Fibroblast of villous mesenchyme (primary cell): Measurements from ENCODE around the gene PDZD2. TPM values are rescaled to one million over a fixed set of nuclear protein-coding genes. Genes with fewer than 3 reads are reported as not detected.

Source experiments
- DNase-seq: peaks from one replicate; pipeline ENCODE4 v3.0.0-alpha.2; 2010; ENCODE audit warnings: low read depth
- H3K4me3 ChIP-seq: 2 replicates; pipeline ENCODE4 v1.5.1; 2011; ENCODE audit warnings: low read depth, mild to moderate bottlenecking, low read length
- CTCF ChIP-seq: IDR thresholded peaks from 2 replicates; pipeline ENCODE4 v1.5.1; 2012; ENCODE audit warnings: low read depth, mild to moderate bottlenecking, low read length; ENCODE audit not compliant: insufficient read depth
- total RNA-seq: library from RNA; depleted of rRNA; stranded (reverse); fragments of >200 nt; gene quantifications from 2 replicates; pipeline ENCODE4 v1.2.3, GENCODE V29; 2012

Gene PDZD2
- total RNA-seq, 1 donor = 2.6 TPM

GRCh38 chr5:32123889-32124676 is 485.2 kb downstream of the PDZD2 start:
- no peak for DNase-seq
- H3K4me3 ChIP-seq = no peak overlapping the region
- no peak for TF ChIP-seq CTCF

DNA sequence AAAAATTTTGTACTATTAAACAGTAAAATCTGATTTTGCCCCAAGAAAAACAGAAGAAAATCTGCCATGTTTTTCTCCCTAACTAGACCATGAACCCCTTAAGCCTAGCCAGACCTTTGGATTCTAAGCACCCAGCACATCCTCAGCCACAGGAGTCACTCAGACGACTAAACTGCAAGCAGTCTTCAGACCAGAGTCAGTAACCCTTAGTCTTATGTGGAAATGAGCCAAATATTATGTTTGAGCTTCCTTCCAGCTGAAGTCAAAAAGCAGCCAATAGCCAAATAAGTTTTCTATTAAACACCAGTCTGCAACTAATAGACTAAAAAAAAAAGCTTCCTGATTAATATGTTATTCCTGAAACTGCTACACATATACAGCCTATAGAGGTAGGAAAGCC is 487.8 kb downstream of the PDZD2 start:
- DNase-seq = no peak
- no peak for TF ChIP-seq CTCF
- no peak overlapping the region for H3K4me3 ChIP-seq

DNA sequence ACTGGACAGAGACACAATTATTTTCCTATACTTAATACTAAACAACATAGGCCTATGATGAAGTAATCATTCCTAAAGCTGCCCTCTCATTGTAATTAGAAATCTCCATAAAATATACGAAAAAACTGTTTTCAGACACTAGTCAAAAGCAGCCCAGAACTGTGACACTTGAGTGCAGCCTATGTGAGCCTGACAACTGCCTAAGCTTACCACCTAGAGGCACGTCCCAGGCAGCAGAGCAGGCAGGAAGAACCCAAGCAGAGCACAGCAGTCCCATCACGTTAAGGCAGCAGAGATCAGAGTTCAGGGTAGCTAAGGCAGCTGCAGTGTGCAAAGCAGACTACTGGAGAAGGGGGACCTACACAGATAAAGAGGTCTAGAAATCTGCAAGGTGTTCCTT is 488.8 kb downstream of the PDZD2 start:
- no peak for TF ChIP-seq CTCF
- no peak overlapping the region for H3K4me3 ChIP-seq
- DNase-seq = no peak

GRCh38 chr5:32129074-32129598 is 490.2 kb downstream of the PDZD2 start:
- no peak for DNase-seq
- no peak overlapping the region for H3K4me3 ChIP-seq
- no peak for TF ChIP-seq CTCF

GRCh38 chr5:32130865-32131264 is 491.9 kb downstream of the PDZD2 start:
- DNase-seq = no peak
- TF ChIP-seq CTCF = no peak
- H3K4me3 ChIP-seq = no peak overlapping the region

DNA sequence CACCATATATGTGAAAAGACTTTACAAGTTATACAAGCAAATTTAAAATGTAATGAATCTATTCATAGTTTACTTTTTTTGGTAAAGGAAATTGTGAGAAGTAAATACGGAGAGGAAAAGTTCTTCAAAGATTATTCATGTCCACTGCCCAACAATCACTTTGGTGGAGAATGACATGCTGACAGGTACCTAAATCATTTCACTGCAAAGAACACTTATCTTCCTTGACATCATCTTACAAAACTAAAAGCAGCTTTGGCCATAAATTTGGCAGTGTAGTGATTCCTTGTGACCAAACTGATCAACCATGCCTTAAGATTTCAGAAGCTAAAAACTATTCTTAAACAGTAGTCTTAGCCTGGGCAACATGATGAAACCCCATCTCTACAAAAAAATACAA is 492.7 kb downstream of the PDZD2 start:
- DNase-seq = no peak
- TF ChIP-seq CTCF = no peak

More for the DNA sequence above, 492.7 kb downstream of the PDZD2 start:
- H3K4me3 ChIP-seq = no peak overlapping the region
